Thyroid gland (tissue), 4 donors: ENCODE results near the gene PCNX3.

ENCODE experiments used
- CTCF ChIP-seq, 6 experiments: fragments of 200-600 bp in 3 of 6; fragments of 450-650 bp in 3 of 6; sonication (generic) in 3 of 6; IDR thresholded peaks; one replicate each; pipeline ENCODE4 v1.5.1; 2016 to 2019; ENCODE audit warnings: antibody characterized with exemption in 6 of 6, mild to moderate bottlenecking in 2 of 6, inconsistent platforms in 1 of 6, moderate library complexity in 1 of 6
- POLR2A ChIP-seq, 2 donors: fragments of 450-650 bp; IDR thresholded peaks; one replicate each; pipeline ENCODE4 v1.6.1; 2017; ENCODE audit warnings: antibody characterized with exemption in 2 of 2, mild to moderate bottlenecking in 2 of 2, moderate library complexity in 1 of 2

GRCh38 chr11:65581928-65582327 is 33.6 kb upstream of the PCNX3 start:
- TF ChIP-seq POLR2A (IDR thresholded peaks at IDR 0.05) (no peak), CTCF (IDR thresholded peaks at IDR 0.05) (no peak)
